ENCODE data around the gene TPI1. TPM values are rescaled to one million over a fixed set of nuclear protein-coding genes. Genes with fewer than 3 reads are reported as not detected.

Gene TPI1
- total and polyA plus RNA-seq, 2 of the 8 experiments (the other 6 are each of a cell fraction or from before 2014, with no cell fraction given) = 910 to 3,018 TPM

- TF ChIP-seq CHD1 (IDR thresholded peaks at IDR 0.05; ENCODE audit: low read depth, low read length) (no peak), SUZ12 (IDR thresholded peaks at IDR 0.05; ENCODE audit: low read length) (no peak; the same call in 1 of the 2 replicates), RAD21 (IDR thresholded peaks at IDR 0.05 in 1 of 2, conservative IDR thresholded peaks at IDR 0.05 in 1 of 2; ENCODE audit: low read depth in 2 of 2, low read length in 2 of 2) (no peak), RNF2 (IDR thresholded peaks at IDR 0.05; ENCODE audit: borderline replicate concordance, low read depth, low read length, missing control alignments, poor library complexity, severe bottlenecking) (peak; percentile 35), MAX (IDR thresholded peaks at IDR 0.05) (peak; percentile 62; the same call in 1 of the 2 replicates), GTF2F1 (IDR thresholded peaks at IDR 0.05; ENCODE audit: borderline replicate concordance, low read depth, low read length) (no peak), MAFK (IDR thresholded peaks at IDR 0.05; ENCODE audit: low read depth, low read length) (no peak), USF2 (IDR thresholded peaks at IDR 0.05; ENCODE audit: low read length) (no peak), SP2 (IDR thresholded peaks at IDR 0.05; ENCODE audit: low read length) (no peak), CHD2 (IDR thresholded peaks at IDR 0.05; ENCODE audit: low read length) (no peak), PHF8 (conservative IDR thresholded peaks at IDR 0.05; ENCODE audit: low read depth, low read length) (peak; percentile 43; the same call in 1 of the 2 replicates), JUND (IDR thresholded peaks at IDR 0.05; ENCODE audit: low read length) (no peak), TAF1 (IDR thresholded peaks at IDR 0.05; ENCODE audit: low read depth, low read length) (0 out of 2 replicates have a peak, but pooled peaks have one; percentile 42), CTCF (IDR thresholded peaks at IDR 0.05; ENCODE audit: control extremely low read depth in 1 of 3, insufficient read depth in 1 of 3, low read depth in 1 of 3, low read length in 3 of 3) (no peak), SIN3A (conservative IDR thresholded peaks at IDR 0.05 in 1 of 2, IDR thresholded peaks at IDR 0.05 in 1 of 2; ENCODE audit: low read depth in 1 of 2, low read length in 2 of 2) (peak; percentile 48 to 89; a peak in 2 of 4 replicates), KDM5A (IDR thresholded peaks at IDR 0.05; ENCODE audit: low read length) (no peak), JUN (IDR thresholded peaks at IDR 0.05; ENCODE audit: low read depth, low read length) (no peak)
- TF ChIP-seq, protein P1, sequence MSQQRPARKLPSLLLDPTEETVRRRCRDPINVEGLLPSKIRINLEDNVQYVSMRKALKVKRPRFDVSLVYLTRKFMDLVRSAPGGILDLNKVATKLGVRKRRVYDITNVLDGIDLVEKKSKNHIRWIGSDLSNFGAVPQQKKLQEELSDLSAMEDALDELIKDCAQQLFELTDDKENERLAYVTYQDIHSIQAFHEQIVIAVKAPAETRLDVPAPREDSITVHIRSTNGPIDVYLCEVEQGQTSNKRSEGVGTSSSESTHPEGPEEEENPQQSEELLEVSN (IDR thresholded peaks at IDR 0.05) = no peak
Measured at GRCh38 chr12:6828781-6829535, 38.4 kb upstream of the TPI1 start (continued).

Data from H1 (cell line).